B cell (primary cell): ENCODE measurements around the gene CDC25A.

Source experiments
- CTCF ChIP-seq: fragments of 200-600 bp; IDR thresholded peaks from one replicate; pipeline ENCODE4 v1.8.0; 2022; ENCODE audit warnings: antibody characterized with exemption, mild to moderate bottlenecking
- EZH2 ChIP-seq: IDR thresholded peaks from 2 replicates; pipeline ENCODE4 v1.6.1; 2012; ENCODE audit warnings: borderline replicate concordance, low read depth, mild to moderate bottlenecking, moderate library complexity, low read length; ENCODE audit not compliant: insufficient read depth, poor library complexity, severe bottlenecking

GRCh38 chr3:48137425-48137999, 50.7 kb downstream of the CDC25A start:
- no peak for TF ChIP-seq CTCF
- TF ChIP-seq EZH2, result no peak
